ENCODE data around the gene DLGAP5.

GRCh38 chr14:55158412-55158811, 33.0 kb downstream of the DLGAP5 start:
- TF ChIP-seq CTCF (IDR thresholded peaks at IDR 0.05) (no peak), POLR2AphosphoS5 (IDR thresholded peaks at IDR 0.05) (no peak), POLR2A (IDR thresholded peaks at IDR 0.05) (no peak)
